IMR-90 (cell line): ENCODE measurements around the gene LSM14B. TPM values are rescaled to one million over a fixed set of nuclear protein-coding genes. Genes with fewer than 3 reads are reported as not detected.

Experiments
- ATAC-seq: fragments of 200-7000 bp; cut with Tn5 transposase; 2 replicates; pipeline ENCODE4 v1.9.1; 2020; ENCODE audit warnings: low read depth, mild to moderate bottlenecking, moderate library complexity
- BruUV-seq: library from RNA; stranded (reverse); fragments of 400-500 nt; replicated peaks from 2 replicates; lab custom pipeline; 2021; lab: Mats Ljungman, UMichigan
- CTCF ChIA-PET: fragments of 300-600 bp; formaldehyde crosslinking; extraction: SDS; loops from one replicate; lab custom pipeline; 2021; ENCODE audit warnings: antibody characterized with exemption; lab: Yijun Ruan, JAX
- POLR2A ChIA-PET: fragments of 300-600 bp; sonication (Branson Sonifier 250); formaldehyde crosslinking; loops from one replicate; lab custom pipeline; 2022; ENCODE audit warnings: antibody characterized with exemption; ENCODE audit not compliant: unreplicated experiment; lab: Charles Lee
- DNase-seq: peaks from one replicate; pipeline ENCODE4 v3.0.0; 2013
- H2AFZ ChIP-seq: replicated peaks from 2 replicates; pipeline ENCODE3; 2013; ENCODE audit warnings: low read length, mild to moderate bottlenecking; ENCODE audit not compliant: poor library complexity
- H2AK5ac ChIP-seq: 2 replicates; pipeline ENCODE4 v1.6.1; 2013; ENCODE audit warnings: low read depth, low read length, inconsistent platforms
- H2AK9ac ChIP-seq: replicated peaks from 2 replicates; pipeline ENCODE3; 2013; ENCODE audit warnings: mild to moderate bottlenecking, low read depth, low read length, moderate library complexity; ENCODE audit not compliant: poor library complexity
- H2BK120ac ChIP-seq: 2 replicates; pipeline ENCODE4 v1.6.1; 2013; ENCODE audit warnings: low read depth, low read length, inconsistent platforms
- H2BK15ac ChIP-seq: 3 replicates; pipeline ENCODE4 v1.6.1; 2013; ENCODE audit warnings: low read depth, low read length, inconsistent platforms
- H2BK20ac ChIP-seq: 2 replicates; pipeline ENCODE4 v1.6.1; 2013; ENCODE audit warnings: low read depth, mild to moderate bottlenecking, inconsistent platforms, low read length, moderate library complexity
- H2BK5ac ChIP-seq: 2 replicates; pipeline ENCODE4 v1.6.1; 2013; ENCODE audit warnings: mild to moderate bottlenecking, low read depth, low read length, inconsistent platforms; ENCODE audit not compliant: poor library complexity, severe bottlenecking
- H3K14ac ChIP-seq: replicated peaks from 2 replicates; pipeline ENCODE4 v1.6.1; 2013; ENCODE audit warnings: low read depth, low read length, inconsistent platforms
- H3K18ac ChIP-seq: 2 replicates; pipeline ENCODE4 v1.6.1; 2013; ENCODE audit warnings: low read depth, low read length, control low read depth
- H3K23ac ChIP-seq: 2 replicates; pipeline ENCODE4 v1.6.1; 2013; ENCODE audit warnings: low read depth, low read length, inconsistent platforms
- H3K27ac ChIP-seq: 2 replicates; pipeline ENCODE4 v1.5.1; 2013; ENCODE audit warnings: mild to moderate bottlenecking, control low read depth, low read length; ENCODE audit not compliant: insufficient read depth
- H3K27me3 ChIP-seq: 2 replicates; pipeline ENCODE4 v1.6.1; 2013; ENCODE audit warnings: low read length; ENCODE audit not compliant: control insufficient read depth, insufficient read depth
- H3K36me3 ChIP-seq: 2 replicates; pipeline ENCODE4 v1.6.1; 2013; ENCODE audit warnings: low read length, mixed read lengths; ENCODE audit not compliant: control insufficient read depth, insufficient read depth
- H3K4ac ChIP-seq: 2 replicates; pipeline ENCODE4 v1.6.1; 2013; ENCODE audit warnings: low read depth, low read length, inconsistent platforms
- H3K4me1 ChIP-seq: 2 replicates; pipeline ENCODE4 v1.6.1; 2013; ENCODE audit warnings: low read length, mixed read lengths; ENCODE audit not compliant: control insufficient read depth, insufficient read depth
- H3K4me2 ChIP-seq: 2 replicates; pipeline ENCODE4 v1.6.1; 2013; ENCODE audit warnings: low read depth, mild to moderate bottlenecking, control low read depth, low read length, moderate library complexity
- H3K4me3 ChIP-seq: 2 replicates; pipeline ENCODE4 v1.5.1; 2013; ENCODE audit warnings: low read depth, mild to moderate bottlenecking, control low read depth, low read length, moderate library complexity; ENCODE audit not compliant: insufficient read depth
- H3K56ac ChIP-seq: 2 replicates; pipeline ENCODE4 v1.6.1; 2013; ENCODE audit warnings: low read length, inconsistent platforms; ENCODE audit not compliant: insufficient read depth; ENCODE audit errors: extremely low read depth
- H3K79me1 ChIP-seq, 2 experiments: 2 replicates each; pipeline ENCODE4 v1.6.1; 2013; ENCODE audit warnings: low read length in 2 of 2, inconsistent platforms in 1 of 2, low read depth in 1 of 2
- H3K9ac ChIP-seq: 2 replicates; pipeline ENCODE4 v1.6.1; 2013; ENCODE audit warnings: low read depth, low read length, control low read depth
- H3K9me1 ChIP-seq: 2 replicates; pipeline ENCODE4 v1.6.1; 2013; ENCODE audit warnings: low read length, inconsistent platforms; ENCODE audit not compliant: insufficient read depth
- H3K9me3 ChIP-seq: 2 replicates; pipeline ENCODE4 v1.6.1; 2013; ENCODE audit warnings: low read length; ENCODE audit not compliant: control insufficient read depth, insufficient read depth
- H4K20me1 ChIP-seq: 2 replicates; pipeline ENCODE4 v1.6.1; 2013; ENCODE audit warnings: low read length, inconsistent platforms; ENCODE audit not compliant: insufficient read depth
- H4K5ac ChIP-seq: 2 replicates; pipeline ENCODE4 v1.6.1; 2013; ENCODE audit warnings: mild to moderate bottlenecking, low read depth, low read length, control low read depth
- H4K8ac ChIP-seq, 2 experiments: 2 replicates each; pipeline ENCODE4 v1.6.1; 2013; ENCODE audit warnings: low read depth in 2 of 2, low read length in 2 of 2, control low read depth in 1 of 2, inconsistent platforms in 1 of 2
- H4K91ac ChIP-seq: 2 replicates; pipeline ENCODE4 v1.6.1; 2013; ENCODE audit warnings: low read depth, low read length, inconsistent platforms; ENCODE audit not compliant: insufficient read depth
- BHLHE40 ChIP-seq: fragments of 150-350 bp; IDR thresholded peaks from 2 replicates; pipeline ENCODE4 v1.6.1; 2016; ENCODE audit warnings: mild to moderate bottlenecking, low read depth, low read length
- MAZ ChIP-seq: IDR thresholded peaks from 2 replicates; pipeline ENCODE4 v1.6.1; 2012; ENCODE audit warnings: low read depth, mild to moderate bottlenecking, low read length, improper control_type of control experiment, moderate library complexity, borderline replicate concordance
- MXI1 ChIP-seq: IDR thresholded peaks from 2 replicates; pipeline ENCODE4 v1.6.1; 2012; ENCODE audit warnings: low read depth, mild to moderate bottlenecking, low read length, moderate library complexity, borderline replicate concordance
- NFE2L2 ChIP-seq: fragments of 150-350 bp; IDR thresholded peaks from 2 replicates; pipeline ENCODE4 v1.6.1; 2016; ENCODE audit warnings: low read depth, mild to moderate bottlenecking, low read length
- POLR2A ChIP-seq: IDR thresholded peaks from 2 replicates; pipeline ENCODE4 v1.6.1; 2012; ENCODE audit warnings: mild to moderate bottlenecking, low read depth, low read length
- RFX5 ChIP-seq: IDR thresholded peaks from 2 replicates; pipeline ENCODE4 v1.8.0; 2012; ENCODE audit warnings: low read depth, mild to moderate bottlenecking, low read length, moderate library complexity
- SMC3 ChIP-seq: fragments of 150-350 bp; IDR thresholded peaks from 2 replicates; pipeline ENCODE4 v1.6.1; 2016; ENCODE audit warnings: low read depth, mild to moderate bottlenecking, antibody characterized with exemption, low read length, moderate library complexity
- WGBS, 2 experiments: methylation state at CpG; one replicate each; pipeline versions ENCODE4 v1.1.5 to v1.1.7; 2013; ENCODE audit warnings: missing lambda C conversion rate in 2 of 2; ENCODE audit not compliant: insufficient read length in 1 of 2; ENCODE audit errors: extremely low coverage in 2 of 2; 5-methylcytosine and 5-hydroxymethylcytosine counted together
- dilution Hi-C: fragments of 300-500 bp; cut with HindIII; formaldehyde crosslinking; loops from one replicate; pipeline ENCODE4 v1.14.3; 2018; ENCODE audit warnings: low sequenced_read_pairs; ENCODE audit not compliant: unreplicated experiment
- in situ Hi-C: fragments of 300-500 bp; cut with MboI; formaldehyde crosslinking; loops from 3 replicates; pipeline ENCODE4 v1.14.3; 2019; ENCODE audit warnings: low sequenced_read_pairs, inconsistent platforms, mixed read lengths
- intact Hi-C: fragments of 100-400 bp; cut with micrococcal nuclease; formaldehyde crosslinking; loops from 2 replicates; pipeline ENCODE4 v1.10.0; 2022
- polyA plus RNA-seq, 3 experiments: library from polyadenylated mRNA; depleted of rRNA; stranded (reverse); fragments of >200 nt; gene quantifications; 2 replicates each; pipeline ENCODE4 v1.2.3, GENCODE V29; 2012; ENCODE audit warnings: low replicate concordance in 1 of 3
- total RNA-seq: library from RNA; depleted of rRNA; stranded (reverse); fragments of >200 nt; gene quantifications from 2 replicates; pipeline ENCODE4 v1.2.3, GENCODE V29; 2012

Gene LSM14B
- total and polyA plus RNA-seq, 2 of the 4 experiments (the other 2 are of a cell fraction): 23.7 to 41.1 TPM

DNA sequence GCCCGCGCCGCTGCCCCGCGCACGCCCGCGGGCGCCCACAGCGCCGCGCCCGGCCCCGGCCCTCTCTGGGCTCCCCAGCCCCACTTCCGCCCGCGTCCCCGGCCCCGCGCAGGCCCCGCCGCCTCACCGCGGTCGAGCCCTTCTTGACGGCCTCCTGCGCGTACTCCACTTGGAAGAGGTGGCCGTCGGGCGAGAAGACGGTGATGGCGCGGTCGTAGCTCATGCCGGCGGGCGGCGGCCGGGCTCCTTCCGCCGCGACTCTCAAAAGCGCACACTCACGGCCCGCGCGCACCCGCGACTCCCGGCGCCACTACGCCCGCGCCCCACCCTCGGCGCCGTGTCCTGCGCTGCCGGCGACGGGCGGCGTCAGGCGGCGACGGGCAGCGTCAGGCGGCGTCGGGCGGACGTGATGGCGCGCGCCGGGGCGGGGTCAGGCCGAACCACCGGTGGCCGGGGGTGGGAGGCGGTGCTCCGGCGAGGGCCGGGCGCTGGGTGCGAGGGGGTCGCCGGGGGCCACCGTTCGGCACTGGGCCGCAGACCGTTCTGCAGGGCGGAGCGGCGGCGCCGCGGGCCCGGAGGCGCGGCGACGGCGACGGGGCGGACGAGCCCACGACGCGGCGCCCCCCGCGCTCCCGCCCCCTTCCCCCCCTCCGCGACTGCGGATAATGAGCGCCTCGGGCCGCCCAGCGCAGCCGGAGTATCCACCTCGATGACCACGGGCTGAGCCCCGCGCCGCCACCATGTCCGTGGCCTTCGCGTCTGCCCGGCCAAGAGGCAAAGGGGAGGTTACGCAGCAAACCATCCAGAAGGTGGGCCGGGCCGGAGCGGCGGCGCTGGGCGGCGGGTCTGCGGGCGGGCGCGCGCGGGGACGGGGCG is 21.0 kb downstream of the LSM14B start, which contains the start of the genes PSMA7 and SS18L1:
TSS of gene PSMA7 (minus strand) at position 314 of the 876 bp plus-strand sequence. CDS start at position 223, 91 bp downstream.
TSS of gene SS18L1 (plus strand) at position 689 of the 876 bp plus-strand sequence. CDS start at position 741, 52 bp downstream.
- Histone ChIP-seq H3K27me3 (no peaks in the 10 kb centered on the region), H3K56ac (peak within 1 kb of the TSS; percentile 56; the same call in 1 of the 2 replicates), H3K23ac (peak within 1 kb of the TSS; percentile 68; the same call in 1 of the 2 replicates), H3K9me1 (peaks cover 26% of the 10 kb centered on the region), H2BK15ac (no peak within 1 kb of the TSS), H4K8ac (peak within 1 kb of the TSS in 1 of 2 experiments; percentile 91; a peak in 2 of 4 replicates), H3K4me2 (peak within 1 kb of the TSS; percentile 89), H3K14ac (peak within 1 kb of the TSS; percentile 94), H3K4ac (peak within 1 kb of the TSS; percentile 93), H3K9me3 (no peaks in the 10 kb centered on the region), H3K4me3 (peak within 1 kb of the TSS; percentile 95), H2AK9ac (peak within 1 kb of the TSS; percentile 99), H3K18ac (peak within 1 kb of the TSS; percentile 59; the same call in 1 of the 2 replicates), H3K27ac (peak within 1 kb of the TSS; percentile 99), H2BK5ac (peak within 1 kb of the TSS; percentile 100), H2BK20ac (no peak within 1 kb of the TSS), H2BK120ac (peak within 1 kb of the TSS; percentile 89), H4K91ac (peak within 1 kb of the TSS; percentile 84), H3K36me3 (peaks cover 28% of the 10 kb centered on the region), H2AFZ (peak within 1 kb of the TSS; percentile 97), H2AK5ac (peak within 1 kb of the TSS; percentile 71), H3K4me1 (peaks cover 15% of the 10 kb centered on the region), H4K20me1 (peaks cover 85% of the 10 kb centered on the region), H3K79me1 (peaks cover 12 to 78% of the 10 kb centered on the region in 2 experiments), H3K9ac (peak within 1 kb of the TSS; percentile 93), H4K5ac (no peak within 1 kb of the TSS)
- WGBS, 2 experiments: 1% methylated on average over 52 of the region's 148 CpGs; no CpG with 5 or more reads in 1 of the 2 experiments
- in situ Hi-C loops: no loop called here
- intact Hi-C loops: no loop called here
- DNase-seq (peak; percentile 80), ATAC-seq (peak; percentile 90)
- dilution Hi-C loops: no loop called here
- TF ChIP-seq BHLHE40 (peak; percentile 85), SMC3 (no peak), RFX5 (no peak), POLR2A (peak; percentile 87), NFE2L2 (peak; percentile 37; the same call in 1 of the 2 replicates), MXI1 (0 out of 2 replicates have a peak, but pooled peaks have one; percentile 67), MAZ (peak; percentile 86; the same call in 1 of the 2 replicates)
- BruUV-seq: no TSS peak
- ChIA-PET CTCF (no interaction called here), POLR2A (no interaction called here)
